ENCODE results near the gene FANCC. TPM values are rescaled to one million over a fixed set of nuclear protein-coding genes. Genes with fewer than 3 reads are reported as not detected.

Gene FANCC
- total RNA-seq, 1 experiment from 2014 or later: 19.4 TPM

DNA sequence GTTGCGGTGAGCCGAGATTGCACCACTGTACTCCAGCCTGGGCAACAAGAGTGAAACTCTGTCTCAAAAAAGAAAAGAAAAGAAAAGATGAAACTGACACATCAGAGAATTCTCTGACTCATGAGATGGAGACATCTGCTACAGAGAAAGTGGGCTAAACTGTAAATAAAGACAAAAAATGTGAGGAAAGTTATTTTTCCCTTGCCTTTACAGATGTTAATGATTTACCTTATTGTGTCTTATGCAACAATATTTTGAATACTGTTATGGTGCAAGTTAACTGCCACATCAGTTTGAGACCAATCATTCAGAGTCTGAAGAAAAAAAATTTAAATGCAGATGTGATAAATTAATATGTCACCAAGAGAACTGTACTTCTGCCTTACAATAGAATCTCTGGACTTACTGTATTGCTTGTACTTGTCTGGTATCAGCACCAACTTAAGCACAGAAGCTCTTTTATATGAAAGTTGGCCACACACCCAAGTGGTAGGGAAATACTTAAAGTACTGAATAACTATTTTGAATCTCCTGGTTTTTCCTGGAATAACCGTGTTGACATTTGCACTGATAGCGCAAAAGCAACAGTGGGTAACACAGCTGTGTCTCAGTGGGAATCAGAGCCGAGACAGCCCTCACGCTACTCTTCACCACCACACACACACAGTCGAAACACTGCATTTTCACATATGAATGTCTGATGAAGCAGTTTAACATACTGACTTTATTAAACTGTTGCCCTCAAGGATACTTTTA lies 169.9 kb downstream of the FANCC start:
- ChIA-PET CTCF (interaction anchor here (1.4 kb wide), 1 partner anchor 20 kb away, joined by 4 read pairs; no protein-coding TSS in a partner anchor), RAD21 (ENCODE audit: low non-redundant PET in 1 of 2, low total read pairs in 2 of 2, uncharacterized antibody in 2 of 2, unreplicated experiment in 2 of 2) (no interaction called here), POLR2A (no interaction called here)
- no peaks in the 10 kb centered on the region for H3K9me2 ChIP-seq (ENCODE audit: insufficient read depth)
- H3K9me3 ChIP-seq (ENCODE audit: control insufficient read depth in 1 of 2, insufficient read depth in 1 of 2, low read depth in 1 of 2, low read length in 2 of 2): no peaks in the 10 kb centered on the region
- H3K27me3 ChIP-seq (ENCODE audit: insufficient read depth, low read length): no peaks in the 10 kb centered on the region
- H3K4me2 ChIP-seq (ENCODE audit: low read length): no peak overlapping the region
- no peak for TF ChIP-seq SIN3A (IDR thresholded peaks at IDR 0.05; ENCODE audit: low read depth)
- no peak for TF ChIP-seq SP1 (IDR thresholded peaks at IDR 0.05; ENCODE audit: low read depth)
- TF ChIP-seq EZH2 (IDR thresholded peaks at IDR 0.05): no peak
- TF ChIP-seq RAD21 (IDR thresholded peaks at IDR 0.05; ENCODE audit: low read depth): no peak
- no peak for TF ChIP-seq JUND (IDR thresholded peaks at IDR 0.05)
- TF ChIP-seq, protein P1, sequence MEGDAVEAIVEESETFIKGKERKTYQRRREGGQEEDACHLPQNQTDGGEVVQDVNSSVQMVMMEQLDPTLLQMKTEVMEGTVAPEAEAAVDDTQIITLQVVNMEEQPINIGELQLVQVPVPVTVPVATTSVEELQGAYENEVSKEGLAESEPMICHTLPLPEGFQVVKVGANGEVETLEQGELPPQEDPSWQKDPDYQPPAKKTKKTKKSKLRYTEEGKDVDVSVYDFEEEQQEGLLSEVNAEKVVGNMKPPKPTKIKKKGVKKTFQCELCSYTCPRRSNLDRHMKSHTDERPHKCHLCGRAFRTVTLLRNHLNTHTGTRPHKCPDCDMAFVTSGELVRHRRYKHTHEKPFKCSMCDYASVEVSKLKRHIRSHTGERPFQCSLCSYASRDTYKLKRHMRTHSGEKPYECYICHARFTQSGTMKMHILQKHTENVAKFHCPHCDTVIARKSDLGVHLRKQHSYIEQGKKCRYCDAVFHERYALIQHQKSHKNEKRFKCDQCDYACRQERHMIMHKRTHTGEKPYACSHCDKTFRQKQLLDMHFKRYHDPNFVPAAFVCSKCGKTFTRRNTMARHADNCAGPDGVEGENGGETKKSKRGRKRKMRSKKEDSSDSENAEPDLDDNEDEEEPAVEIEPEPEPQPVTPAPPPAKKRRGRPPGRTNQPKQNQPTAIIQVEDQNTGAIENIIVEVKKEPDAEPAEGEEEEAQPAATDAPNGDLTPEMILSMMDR (IDR thresholded peaks at IDR 0.05 in 2 of 3, conservative IDR thresholded peaks at IDR 0.05 in 1 of 3; ENCODE audit: borderline replicate concordance in 1 of 3, insufficient read depth in 1 of 3, low read depth in 2 of 3, low read length in 2 of 3): no peak
- TF ChIP-seq ELF1 (IDR thresholded peaks at IDR 0.05; ENCODE audit: borderline replicate concordance, low read depth): no peak
- no peak for TF ChIP-seq CBX3 (IDR thresholded peaks at IDR 0.05; ENCODE audit: low read depth)
- TF ChIP-seq, protein P2, sequence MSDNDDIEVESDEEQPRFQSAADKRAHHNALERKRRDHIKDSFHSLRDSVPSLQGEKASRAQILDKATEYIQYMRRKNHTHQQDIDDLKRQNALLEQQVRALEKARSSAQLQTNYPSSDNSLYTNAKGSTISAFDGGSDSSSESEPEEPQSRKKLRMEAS (IDR thresholded peaks at IDR 0.05): no peak
- no peak for TF ChIP-seq POLR2A (IDR thresholded peaks at IDR 0.05; ENCODE audit: borderline replicate concordance, extremely low read depth, insufficient read depth, insufficient read length)
- no peak for TF ChIP-seq ZFX (IDR thresholded peaks at IDR 0.05)
- no peak for TF ChIP-seq TCF7L2 (IDR thresholded peaks at IDR 0.05; ENCODE audit: borderline replicate concordance, extremely low read depth, insufficient read depth, insufficient read length)
- no peak for TF ChIP-seq ATF3 (IDR thresholded peaks at IDR 0.05)
- TF ChIP-seq SRF (IDR thresholded peaks at IDR 0.05; ENCODE audit: low read depth): no peak
- no peak for TF ChIP-seq ZBTB33 (IDR thresholded peaks at IDR 0.05; ENCODE audit: extremely low read depth, insufficient replicate concordance, low read length)
- TF ChIP-seq YY1 (IDR thresholded peaks at IDR 0.05; ENCODE audit: extremely low read depth, insufficient replicate concordance, low read depth, low read length): no peak
- no peaks in the 10 kb centered on the region for H3K4me1 ChIP-seq (ENCODE audit: control insufficient read depth in 1 of 2, insufficient read depth in 2 of 2, low read length in 2 of 2)
- intact Hi-C loops (cut with micrococcal nuclease): no loop called here
- no peak overlapping the region for H3K4me3 ChIP-seq (replicated peaks in 1 of 2; ENCODE audit: low read depth in 1 of 2, low read length in 2 of 2)
- H3K36me3 ChIP-seq (ENCODE audit: control insufficient read depth in 1 of 2, insufficient read depth in 2 of 2, low read length in 2 of 2): no peaks in the 10 kb centered on the region
- no peak for ATAC-seq
- no peak for DNase-seq (ENCODE audit: low read depth, low spot score)
- no peak overlapping the region for H2AFZ ChIP-seq (ENCODE audit: low read depth, low read length, poor library complexity, severe bottlenecking)
- no peak overlapping the region for H3K9ac ChIP-seq (ENCODE audit: low read length)
- no peaks in the 10 kb centered on the region for H4K20me1 ChIP-seq (ENCODE audit: insufficient read depth)
- H3K79me2 ChIP-seq (ENCODE audit: insufficient read depth, low read length): no peaks in the 10 kb centered on the region
- H3K27ac ChIP-seq (ENCODE audit: low read depth, low read length): no peak overlapping the region
- no TSS peak for BruUV-seq (replicated peaks)
